ENCODE results near the gene CCKAR.

Gene CCKAR

DNA sequence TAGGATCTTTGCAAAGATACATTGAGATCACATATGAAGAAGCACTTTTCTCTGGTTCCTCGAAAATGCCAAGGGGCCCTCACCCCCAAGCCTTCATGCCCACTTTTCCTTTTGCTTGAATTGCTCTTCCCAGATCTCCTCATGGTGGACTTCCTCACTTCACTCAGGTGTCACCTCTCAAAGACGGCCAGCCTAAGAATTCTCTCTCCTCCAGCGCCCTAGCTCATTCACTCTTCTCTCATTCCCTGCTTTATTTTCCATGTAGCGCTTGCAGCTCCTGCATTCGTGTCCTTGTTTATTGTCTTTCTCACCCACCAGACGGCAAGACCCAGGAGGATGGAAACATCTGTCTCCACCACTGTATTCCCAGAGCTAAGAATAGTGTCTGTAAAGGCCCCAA, 32.9 kb downstream of the CCKAR start:
- H3K9me3 ChIP-seq, result peaks cover 0 to 4% (median 0%) of the 10 kb centered on the region in 3 donors
- DNase-seq, result no peak
- H3K36me3 ChIP-seq, result no peaks in the 10 kb centered on the region
- H3K27ac ChIP-seq, result no peak overlapping the region
- intact Hi-C loops (cut with DNase I; ENCODE audit: low total_unique reads), result loop anchor here (10.0 kb wide), 2 partner anchors 427 to 557 kb away; no protein-coding TSS in a partner anchor
- no peaks in the 10 kb centered on the region for H3K4me1 ChIP-seq
- H3K27me3 ChIP-seq, result no peaks in the 10 kb centered on the region
- no peak for TF ChIP-seq CTCF (IDR thresholded peaks at IDR 0.05)
- H3K4me3 ChIP-seq, result no peak overlapping the region

- Histone ChIP-seq H3K36me3 (no peaks in the 10 kb centered on the region), H3K4me3 (no peak overlapping the region), H3K27ac (no peak overlapping the region), H3K4me1 (no peaks in the 10 kb centered on the region), H3K9me3 (peaks cover 0 to 4% (median 0%) of the 10 kb centered on the region in 3 donors), H3K27me3 (no peaks in the 10 kb centered on the region)
- DNase-seq, result no peak
- no peak for TF ChIP-seq CTCF (IDR thresholded peaks at IDR 0.05)
- intact Hi-C loops (cut with DNase I; ENCODE audit: low total_unique reads), result loop anchor here (10.0 kb wide), 2 partner anchors 429 to 559 kb away; no protein-coding TSS in a partner anchor
Observed at GRCh38 chr4:26455571-26455970, 34.7 kb downstream of the CCKAR start.

DNA sequence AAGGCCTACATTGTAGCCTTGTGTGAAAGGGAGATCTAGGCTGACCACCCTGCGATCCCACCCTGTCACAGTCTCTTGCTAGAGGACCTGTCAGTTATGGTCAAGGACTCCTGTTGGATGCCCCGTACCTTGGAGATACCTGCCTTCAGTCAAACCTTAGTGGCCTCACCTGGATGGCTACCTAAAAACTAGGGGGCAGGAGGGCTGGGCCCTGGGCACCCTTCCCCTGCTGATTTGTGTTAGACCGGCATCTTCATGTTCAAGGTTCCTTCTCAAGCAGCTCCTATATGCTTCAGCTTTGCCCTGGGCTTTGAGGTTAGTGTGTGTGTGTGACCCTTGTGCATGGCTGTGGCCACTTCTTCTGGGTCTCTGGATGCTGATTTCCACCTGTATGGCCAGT, 35.3 kb downstream of the CCKAR start:
- DNase-seq, result no peak
- no peak overlapping the region for H3K27ac ChIP-seq
- no peak overlapping the region for H3K4me3 ChIP-seq
- peaks cover 0 to 4% (median 0%) of the 10 kb centered on the region in 3 donors for H3K9me3 ChIP-seq
- H3K36me3 ChIP-seq, result no peaks in the 10 kb centered on the region
- H3K27me3 ChIP-seq, result no peaks in the 10 kb centered on the region
- no peaks in the 10 kb centered on the region for H3K4me1 ChIP-seq
- intact Hi-C loops (cut with DNase I; ENCODE audit: low total_unique reads), result loop anchor here (10.0 kb wide), 2 partner anchors 430 to 560 kb away; no protein-coding TSS in a partner anchor
- TF ChIP-seq CTCF (IDR thresholded peaks at IDR 0.05), result no peak

GRCh38 chr4:26452565-26453531, 37.4 kb downstream of the CCKAR start:
- DNase-seq, result no peak
- H3K27me3 ChIP-seq, result no peaks in the 10 kb centered on the region
- no peak overlapping the region for H3K4me3 ChIP-seq
- H3K36me3 ChIP-seq, result no peaks in the 10 kb centered on the region
- peaks cover 0 to 4% (median 0%) of the 10 kb centered on the region in 3 donors for H3K9me3 ChIP-seq
- intact Hi-C loops (cut with DNase I; ENCODE audit: low total_unique reads), result loop anchor here (10.0 kb wide), 2 partner anchors 432 to 562 kb away; no protein-coding TSS in a partner anchor
- H3K4me1 ChIP-seq, result no peaks in the 10 kb centered on the region
- no peak overlapping the region for H3K27ac ChIP-seq
- no peak for TF ChIP-seq CTCF (IDR thresholded peaks at IDR 0.05)

DNA sequence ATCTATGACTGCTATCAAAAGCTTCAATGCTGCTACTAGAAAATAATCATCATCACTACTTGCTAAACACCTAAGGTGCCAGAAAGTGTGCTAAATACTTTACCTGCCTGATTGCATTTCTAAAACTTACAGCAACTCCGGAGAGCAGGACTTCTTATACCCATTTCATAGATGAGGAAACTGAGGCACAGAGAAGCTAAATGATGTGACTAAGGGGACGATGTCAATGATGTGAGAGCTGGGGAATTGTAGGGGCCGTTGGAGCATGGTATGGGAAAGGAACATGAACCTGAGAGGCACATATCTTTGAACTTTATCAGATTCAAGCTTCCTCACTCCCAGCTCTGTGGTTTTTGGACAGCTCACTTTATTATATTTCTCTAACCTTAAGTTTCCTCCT, 38.7 kb downstream of the CCKAR start:
- H3K4me1 ChIP-seq, result no peaks in the 10 kb centered on the region
- TF ChIP-seq CTCF (IDR thresholded peaks at IDR 0.05), result no peak
- no peaks in the 10 kb centered on the region for H3K36me3 ChIP-seq
- DNase-seq, result no peak
- H3K4me3 ChIP-seq, result no peak overlapping the region
- peaks cover 0 to 4% (median 0%) of the 10 kb centered on the region in 3 donors for H3K9me3 ChIP-seq
- H3K27me3 ChIP-seq, result no peaks in the 10 kb centered on the region
- intact Hi-C loops (cut with DNase I; ENCODE audit: low total_unique reads), result loop anchor here (10.0 kb wide), 2 partner anchors 433 to 563 kb away; no protein-coding TSS in a partner anchor
- H3K27ac ChIP-seq, result no peak overlapping the region

Measured in tibial artery (tissue), 4 donors.